Measurements from ENCODE around the gene DCHS2. TPM values are rescaled to one million over a fixed set of nuclear protein-coding genes. Genes with fewer than 3 reads are reported as not detected.

The DCHS2 gene
- total RNA-seq, 1 donor from 2014 or later, result not detected

- no peak for DNase-seq (ENCODE audit: low spot score in 2 of 2)
- intact Hi-C loops (cut with DNase I), result loop anchor here (10.0 kb wide), 1 partner anchor 533 kb away; the partner anchor contains the start of gene SFRP2
- Histone ChIP-seq H3K36me3 (no peaks in the 10 kb centered on the region), H3K4me1 (no peaks in the 10 kb centered on the region), H3K27me3 (no peaks in the 10 kb centered on the region), H3K9me3 (no peaks in the 10 kb centered on the region), H3K27ac (no peak overlapping the region), H3K4me3 (no peak overlapping the region)
- no peak for TF ChIP-seq CTCF (IDR thresholded peaks at IDR 0.05)
Observed at GRCh38 chr4:154317201-154317999, 174.2 kb downstream of the DCHS2 start.

DNA sequence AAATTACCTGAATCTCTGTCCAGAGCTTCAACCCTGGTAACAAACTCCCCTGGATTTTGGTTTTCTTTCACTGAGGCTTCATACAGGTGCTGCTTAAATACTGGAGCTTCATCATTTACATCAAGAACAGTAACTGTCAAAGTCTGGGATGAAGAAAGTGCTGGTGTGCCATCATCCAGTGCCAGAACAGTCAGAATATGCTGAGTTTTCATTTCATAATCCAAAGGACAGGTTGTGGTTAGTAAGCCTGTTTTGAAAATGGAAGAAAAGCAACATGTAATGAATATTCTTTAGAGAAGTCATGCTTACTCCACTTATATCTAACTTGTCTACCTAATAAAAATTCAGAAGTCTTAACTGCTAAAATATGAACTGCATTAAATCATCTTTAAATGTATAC is 175.9 kb downstream of the DCHS2 start:
- H3K27ac ChIP-seq, result no peak overlapping the region
- no peak overlapping the region for H3K4me3 ChIP-seq
- H3K27me3 ChIP-seq, result no peaks in the 10 kb centered on the region
- no peak for DNase-seq (ENCODE audit: low spot score in 2 of 2)
- no peaks in the 10 kb centered on the region for H3K36me3 ChIP-seq
- H3K4me1 ChIP-seq, result no peaks in the 10 kb centered on the region
- no peak for TF ChIP-seq CTCF (IDR thresholded peaks at IDR 0.05)
- intact Hi-C loops (cut with DNase I), result loop anchor here (10.0 kb wide), 1 partner anchor 531 kb away; the partner anchor contains the start of gene SFRP2
- no peaks in the 10 kb centered on the region for H3K9me3 ChIP-seq

GRCh38 chr4:154314248-154314647 is 177.4 kb downstream of the DCHS2 start:
- TF ChIP-seq CTCF (IDR thresholded peaks at IDR 0.05), result no peak
- Histone ChIP-seq H3K9me3 (no peaks in the 10 kb centered on the region), H3K36me3 (no peaks in the 10 kb centered on the region), H3K27ac (no peak overlapping the region), H3K4me1 (no peaks in the 10 kb centered on the region), H3K4me3 (no peak overlapping the region), H3K27me3 (no peaks in the 10 kb centered on the region)
- intact Hi-C loops (cut with DNase I), result loop anchor here (10.0 kb wide), 1 partner anchor 529 kb away; the partner anchor contains the start of gene SFRP2
- no peak for DNase-seq (ENCODE audit: low spot score in 2 of 2)

DNA sequence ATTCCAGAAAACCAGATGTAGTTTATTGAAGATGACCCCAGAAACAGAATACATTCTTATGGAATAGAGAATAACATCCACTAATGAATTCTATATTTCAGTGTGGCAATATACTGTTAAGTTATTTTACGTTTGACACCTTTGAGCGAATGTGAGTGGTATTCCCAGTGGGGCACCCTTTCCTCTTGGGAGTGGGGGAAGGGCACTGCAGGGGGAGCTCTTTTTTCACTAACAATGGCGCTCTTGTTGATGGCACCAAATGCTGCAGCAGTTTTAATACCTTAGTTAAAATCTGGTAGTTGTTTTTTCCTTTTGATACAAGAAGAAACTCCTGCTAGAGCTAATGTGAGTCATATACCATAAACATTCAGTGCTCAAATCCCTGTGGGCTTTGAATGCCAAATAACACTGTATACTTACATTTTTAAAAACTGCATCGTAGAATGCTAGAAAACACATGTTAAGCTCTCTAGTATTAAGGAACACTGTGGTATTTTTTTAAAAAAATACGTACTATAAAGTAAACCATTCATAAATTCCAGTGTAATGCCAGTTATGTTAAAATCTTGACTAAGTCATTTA is 178.5 kb downstream of the DCHS2 start:
- Histone ChIP-seq H3K4me3 (no peak overlapping the region), H3K4me1 (no peaks in the 10 kb centered on the region), H3K9me3 (no peaks in the 10 kb centered on the region), H3K27ac (no peak overlapping the region), H3K36me3 (no peaks in the 10 kb centered on the region), H3K27me3 (no peaks in the 10 kb centered on the region)
- intact Hi-C loops (cut with DNase I), result loop anchor here (10.0 kb wide), 1 partner anchor 528 kb away; the partner anchor contains the start of gene SFRP2
- DNase-seq (ENCODE audit: low spot score in 2 of 2), result no peak
- no peak for TF ChIP-seq CTCF (IDR thresholded peaks at IDR 0.05)

DNA sequence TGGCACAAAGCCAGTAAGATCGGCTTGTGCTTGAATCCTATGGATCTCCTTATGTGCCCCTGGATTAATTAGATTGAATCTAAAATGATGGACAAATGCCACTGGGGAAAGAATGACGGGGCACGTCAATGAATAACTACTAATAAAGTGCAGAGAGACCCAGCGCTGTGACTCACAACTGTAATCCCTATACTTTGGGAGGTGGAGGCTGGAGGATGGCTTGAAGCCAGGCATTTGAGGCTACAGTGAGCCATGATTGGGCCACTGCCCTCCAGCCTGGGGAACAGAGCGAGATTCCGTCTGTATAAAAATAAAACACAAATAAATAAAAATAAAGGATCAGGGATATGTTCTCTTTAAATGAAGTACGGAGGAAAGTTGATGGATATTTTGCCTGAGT is 179.4 kb downstream of the DCHS2 start:
- no peaks in the 10 kb centered on the region for H3K36me3 ChIP-seq
- no peak overlapping the region for H3K4me3 ChIP-seq
- no peak for TF ChIP-seq CTCF (IDR thresholded peaks at IDR 0.05)
- no peaks in the 10 kb centered on the region for H3K9me3 ChIP-seq
- DNase-seq (ENCODE audit: low spot score in 2 of 2), result no peak
- intact Hi-C loops (cut with DNase I), result loop anchor here (10.0 kb wide), 1 partner anchor 527 kb away; the partner anchor contains the start of gene SFRP2
- H3K4me1 ChIP-seq, result no peaks in the 10 kb centered on the region
- no peaks in the 10 kb centered on the region for H3K27me3 ChIP-seq
- H3K27ac ChIP-seq, result no peak overlapping the region
